HG03520 (cell line): ENCODE measurements around the gene SET.
"Not testable (repeated sequence)": the region's sequence is repeated elsewhere in the genome, so short reads cannot be mapped to it uniquely, and the experiment has no call there.

Experiments used
- ATAC-seq: cut with Tn5 transposase; IDR thresholded peaks from one replicate; pipeline ENCODE4 v1.9.1; 2021; ENCODE audit warnings: mild to moderate bottlenecking, moderate library complexity; ENCODE audit not compliant: unreplicated experiment

Gene SET

GRCh38 chr9:128688501-128689292 lies at the start of gene SET:
TSS of gene SET (plus strand) at chr9:128689222. CDS start at chr9:128689583, 361 bp downstream.
- peak; percentile 61 for ATAC-seq

- ATAC-seq = no peak
These were observed 48.4 kb upstream of the SET start for GRCh38 chr9:128640603-128641002.

GRCh38 chr9:128642675-128643245 lies 46.3 kb upstream of the SET start:
- ATAC-seq = no peak

- ATAC-seq = peak; percentile 51
These were observed 45.3 kb upstream of the SET start for GRCh38 chr9:128643519-128644300.

GRCh38 chr9:128648206-128648605 lies 40.8 kb upstream of the SET start:
- not testable (repeated sequence) for ATAC-seq

- ATAC-seq = no peak
These were observed 37.2 kb upstream of the SET start for GRCh38 chr9:128651798-128652197.

GRCh38 chr9:128653908-128654307 lies 35.1 kb upstream of the SET start:
- no peak for ATAC-seq

- no peak for ATAC-seq
These were observed 34.5 kb upstream of the SET start for GRCh38 chr9:128654481-128654880.

- ATAC-seq = peak; percentile 54
These were observed 32.3 kb upstream of the SET start, which contains the start of gene DYNC2I2 for GRCh38 chr9:128656416-128657343. TSS of gene DYNC2I2 (minus strand) at chr9:128656847. CDS start at chr9:128656726, 121 bp downstream.

- ATAC-seq = no peak
These were observed 31.7 kb upstream of the SET start for GRCh38 chr9:128657344-128657704.

GRCh38 chr9:128657796-128658195 lies 31.2 kb upstream of the SET start:
- ATAC-seq = no peak

GRCh38 chr9:128666481-128666941 lies 22.5 kb upstream of the SET start:
- ATAC-seq = not testable (repeated sequence)

GRCh38 chr9:128669786-128670185 lies 19.2 kb upstream of the SET start:
- ATAC-seq = no peak

GRCh38 chr9:128675382-128675781 lies 13.6 kb upstream of the SET start:
- no peak for ATAC-seq

GRCh38 chr9:128677794-128678193 lies 11.2 kb upstream of the SET start:
- no peak for ATAC-seq

- ATAC-seq = no peak
These were observed 5.5 kb upstream of the SET start for GRCh38 chr9:128683340-128684064.

GRCh38 chr9:128684065-128684324 lies 5.0 kb upstream of the SET start:
- no peak for ATAC-seq

GRCh38 chr9:128684325-128685199 lies 4.5 kb upstream of the SET start:
- ATAC-seq = no peak
